Stimulated activated CD4-positive, alpha-beta T cell treated with anti-CD3 and anti-CD28 coated beads, TNF-alpha, amount 100 ng/mL, for 48 hours (primary cell): ENCODE results near the gene SYT11.
"Not testable (repeated sequence)": the region's sequence is repeated elsewhere in the genome, so short reads cannot be mapped to it uniquely, and the experiment has no call there.

Experiments used
- DNase-seq, 3 donors: peaks; one replicate each; pipeline ENCODE4 v3.0.0-alpha.2; 2020; ENCODE audit warnings: low read depth in 3 of 3

SYT11 gene

GRCh38 chr1:155896476-155896875, 37.1 kb downstream of the SYT11 start:
- DNase-seq = not testable (repeated sequence)

DNA sequence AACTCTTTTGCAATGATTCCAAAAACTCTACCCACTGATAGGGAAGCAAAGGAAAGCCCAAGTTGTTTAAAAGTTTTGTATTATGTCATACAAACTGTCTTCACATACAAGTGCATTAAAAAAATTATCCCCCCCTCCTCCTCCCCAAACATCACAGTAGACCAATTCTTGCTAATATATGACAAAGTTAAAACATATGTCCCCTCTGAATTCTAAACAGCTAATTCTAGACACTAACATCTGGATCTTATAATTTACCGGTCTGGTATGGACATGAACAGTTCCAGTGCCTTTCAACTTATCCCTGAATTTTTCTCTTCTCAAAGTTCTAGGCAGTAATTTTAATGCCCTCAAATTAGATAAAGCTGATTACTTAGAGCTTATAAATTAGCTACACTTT, 38.4 kb downstream of the SYT11 start:
- no peak for DNase-seq

- DNase-seq = no peak
These were observed 39.5 kb downstream of the SYT11 start for GRCh38 chr1:155898888-155899287.

DNA sequence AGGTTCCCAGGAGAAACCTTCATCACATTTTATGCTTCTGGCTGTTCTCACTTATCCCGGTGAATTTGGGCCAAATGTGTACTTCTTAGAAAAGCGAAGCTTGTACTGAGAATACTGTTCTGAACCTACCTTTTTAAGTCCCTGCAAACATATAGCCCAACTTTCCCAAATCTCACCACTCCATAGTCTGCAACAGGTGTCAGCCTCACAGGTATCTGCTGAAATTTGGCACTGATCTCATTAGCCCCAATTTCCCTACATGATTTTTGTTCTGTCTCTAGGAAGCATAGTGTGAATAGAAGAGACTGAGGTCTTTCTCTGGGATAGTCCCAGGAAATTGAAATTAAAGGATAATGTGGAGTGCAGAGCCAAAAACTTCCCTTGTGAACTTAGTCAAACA, 40.3 kb downstream of the SYT11 start:
- DNase-seq = no peak

DNA sequence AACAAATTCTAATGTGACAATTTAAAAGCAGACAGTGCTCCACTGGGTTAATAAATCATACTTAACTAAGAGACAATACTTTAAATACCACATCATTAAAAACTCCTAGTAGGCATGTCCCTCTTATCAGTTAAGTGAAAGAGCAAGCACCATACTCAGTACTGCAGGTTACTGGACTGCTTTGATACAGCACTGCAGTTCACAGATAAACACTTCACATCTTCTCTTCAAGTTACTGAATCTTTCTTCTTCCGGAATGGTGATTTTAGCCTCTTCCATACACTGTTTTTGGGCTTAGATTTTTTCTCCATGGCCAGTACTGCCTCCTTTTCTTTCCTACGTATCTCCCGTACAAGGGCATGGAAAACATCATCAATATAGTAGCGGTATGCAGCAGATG, 40.8 kb downstream of the SYT11 start:
- DNase-seq = no peak

GRCh38 chr1:155904261-155904660, 44.9 kb downstream of the SYT11 start:
- no peak for DNase-seq

GRCh38 chr1:155909894-155910293, 50.5 kb downstream of the SYT11 start:
- no peak for DNase-seq

- no peak for DNase-seq
These were observed 51.3 kb downstream of the SYT11 start for GRCh38 chr1:155910621-155911121.

GRCh38 chr1:155911156-155912055, 52.0 kb downstream of the SYT11 start, which contains the start of gene RIT1:
Gene RIT1, minus strand, starts transcription at chr1:155911349. Its CDS starts 588 bp downstream, at chr1:155910761.
- peak; percentile 69 to 87 (median 71) for DNase-seq

GRCh38 chr1:155912056-155912536, 52.7 kb downstream of the SYT11 start:
- no peak for DNase-seq

- no peak for DNase-seq
These were observed 54.8 kb downstream of the SYT11 start for GRCh38 chr1:155913969-155914757.

DNA sequence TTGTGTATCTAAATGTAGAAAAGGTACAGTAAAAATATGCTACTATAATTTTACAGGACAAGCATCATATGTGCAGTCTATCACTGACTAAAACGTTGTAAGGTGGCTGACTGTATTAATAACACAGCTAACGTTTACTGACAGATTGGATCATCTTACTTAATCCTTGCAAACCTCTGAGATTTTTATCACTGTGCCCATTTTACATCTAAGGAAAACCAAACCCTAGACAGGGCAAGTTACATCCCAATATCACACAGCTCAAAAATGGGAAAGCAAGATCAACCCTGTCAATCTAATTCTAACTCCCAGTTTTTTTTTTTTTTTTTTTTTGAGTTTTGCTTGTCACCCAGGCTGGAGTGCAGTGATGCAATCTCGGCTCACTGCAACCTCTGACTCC, 59.3 kb downstream of the SYT11 start:
- DNase-seq = no peak

DNA sequence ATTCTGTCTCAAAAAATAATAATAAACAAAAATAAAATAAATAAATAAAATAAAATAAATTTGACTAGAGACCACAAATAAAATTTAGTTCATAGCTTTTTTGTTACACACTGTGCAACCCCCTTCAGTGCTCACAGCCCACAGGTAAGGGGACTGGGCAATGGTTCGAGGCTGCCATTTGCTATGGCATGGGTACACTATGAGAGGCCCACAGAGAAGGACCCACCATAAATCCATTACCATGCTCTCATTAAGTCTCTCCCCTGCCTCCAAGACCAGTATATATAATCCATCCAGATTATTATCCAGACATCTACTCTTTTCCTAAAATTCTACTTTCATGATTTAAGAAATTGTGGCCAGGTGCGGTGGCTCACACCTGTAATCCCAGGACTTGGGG, 60.4 kb downstream of the SYT11 start:
- no peak for DNase-seq

GRCh38 chr1:155920717-155921116, 61.4 kb downstream of the SYT11 start:
- no peak for DNase-seq

DNA sequence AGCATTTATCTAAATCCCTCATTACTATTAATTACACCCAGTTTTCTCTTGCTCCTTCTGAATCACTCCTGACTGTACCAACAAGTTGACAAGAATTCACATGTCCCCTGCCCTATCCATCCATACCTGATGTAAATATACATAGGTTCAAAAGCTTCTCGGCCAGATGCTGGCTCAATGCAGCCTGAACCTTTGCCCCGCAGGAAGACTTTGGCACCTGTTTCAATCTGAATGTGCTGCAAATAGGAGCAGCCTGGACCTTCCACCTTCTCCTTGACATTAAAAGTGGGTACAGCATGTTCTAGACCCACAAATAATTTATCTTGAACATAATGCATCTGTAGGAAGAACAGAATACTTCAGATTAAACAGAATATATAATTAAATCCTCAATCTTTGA, 66.1 kb downstream of the SYT11 start:
- DNase-seq = no peak

DNA sequence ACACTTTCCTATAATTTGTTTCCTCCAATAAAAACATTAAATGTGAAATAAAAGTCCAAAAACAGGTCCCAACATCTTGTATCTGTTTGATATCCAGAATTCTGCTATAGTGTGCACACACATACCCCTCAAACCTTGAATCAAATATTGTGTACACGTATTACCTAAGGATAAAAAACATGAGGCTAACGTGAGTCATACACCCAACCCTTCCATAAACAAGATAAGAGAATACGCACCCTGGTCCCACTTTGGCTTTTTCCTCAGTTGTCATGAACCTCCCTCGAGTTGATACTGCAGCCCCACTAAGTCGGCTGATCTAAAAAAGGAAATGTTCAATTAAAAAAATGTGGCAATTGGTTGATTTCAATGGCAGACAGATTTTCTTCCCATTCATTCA, 69.7 kb downstream of the SYT11 start:
- no peak for DNase-seq

GRCh38 chr1:155930725-155931124, 71.4 kb downstream of the SYT11 start:
- DNase-seq = not testable (repeated sequence)

DNA sequence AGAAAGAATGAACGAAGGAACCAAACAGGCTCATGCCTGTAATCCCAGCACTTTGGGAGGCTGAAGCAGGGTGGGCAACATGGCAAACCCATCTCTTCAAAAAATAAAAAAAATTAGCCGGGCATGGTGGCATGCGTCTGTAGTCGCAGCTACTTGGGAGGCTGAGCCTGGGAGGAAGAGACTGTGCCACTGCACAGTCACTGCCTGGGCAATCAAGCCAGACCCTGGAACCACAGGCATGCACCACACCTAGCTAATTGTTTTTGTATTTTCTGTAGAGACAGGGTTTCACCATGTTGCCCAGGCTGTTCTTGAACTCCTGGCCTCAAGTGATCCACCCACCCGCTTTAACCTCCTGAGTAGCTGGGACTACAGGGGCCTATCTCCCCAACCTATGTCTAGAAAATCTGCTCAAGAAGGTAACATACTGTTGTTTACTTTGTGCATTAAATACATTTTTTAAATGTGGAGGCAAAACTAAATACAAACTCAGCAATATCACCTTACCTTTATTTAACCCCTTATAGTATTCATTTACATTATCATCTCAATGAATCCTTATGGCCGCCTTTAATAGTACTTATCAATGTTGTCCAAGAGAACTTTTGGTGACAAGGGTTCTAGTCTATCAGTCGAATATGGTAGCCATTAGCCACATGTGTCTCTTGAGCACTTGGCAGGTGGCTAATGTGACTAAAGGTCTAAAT, 72.1 kb downstream of the SYT11 start:
- DNase-seq = no peak

- DNase-seq = no peak
These were observed 72.7 kb downstream of the SYT11 start for GRCh38 chr1:155932081-155932480.

DNA sequence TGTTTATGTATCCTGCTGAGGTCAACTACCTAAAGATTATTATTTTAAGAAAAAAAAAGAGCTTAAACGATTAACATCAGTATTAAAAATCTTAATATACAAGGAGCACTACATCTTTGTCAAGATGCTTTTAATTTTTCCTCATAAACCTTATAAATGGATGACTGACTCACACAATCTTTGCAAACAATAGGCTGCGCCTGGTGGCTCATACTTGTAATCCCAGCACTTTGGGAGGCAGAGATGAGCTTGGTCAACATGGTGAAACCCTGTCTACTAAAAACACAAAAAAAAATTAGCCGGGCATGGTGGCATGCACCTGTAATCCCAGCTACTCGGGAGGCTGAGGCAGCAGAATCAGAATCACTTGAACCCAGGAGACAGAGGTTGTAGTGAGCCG, 73.1 kb downstream of the SYT11 start:
- no peak for DNase-seq

DNA sequence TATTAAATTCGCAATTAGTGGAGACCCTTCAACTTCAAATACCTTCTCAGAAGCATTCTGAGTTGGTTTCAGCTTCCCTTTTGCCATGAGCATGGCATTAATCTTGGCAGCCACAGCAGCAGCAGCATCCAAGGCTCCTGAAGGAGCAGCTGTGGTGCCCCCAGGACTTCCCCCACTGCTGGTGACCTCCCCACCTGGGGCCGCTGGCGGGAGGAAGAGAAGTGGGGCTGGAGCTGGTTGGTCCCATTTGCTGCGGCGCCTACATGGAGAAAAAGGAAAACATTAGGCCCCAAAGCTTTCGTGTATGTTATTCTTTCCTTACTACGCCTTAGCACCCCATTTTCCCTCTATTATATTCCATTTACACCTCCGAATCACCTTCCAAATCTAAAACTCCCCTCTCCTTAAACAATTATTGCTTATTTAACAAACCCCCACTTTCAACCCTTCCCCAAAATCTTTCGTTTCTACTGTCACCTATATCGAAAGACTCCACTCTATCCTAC, 74.3 kb downstream of the SYT11 start:
- DNase-seq = no peak
